Measurements from ENCODE around the gene ARHGAP40.

GRCh38 chr20:38589967-38590675 is 11.5 kb upstream of the ARHGAP40 start:
- TF ChIP-seq CEBPB (tag; IDR thresholded peaks at IDR 0.05) (no peak), HNRNPUL1 (IDR thresholded peaks at IDR 0.05; ENCODE audit: low read length) (no peak), ELK1 (CRISPR knock-in tag; IDR thresholded peaks at IDR 0.05) (no peak), ZNF830 (CRISPR knock-in tag; IDR thresholded peaks at IDR 0.05) (no peak), RAD21 (CRISPR knock-in tag; conservative IDR thresholded peaks at IDR 0.05 in 1 of 2, IDR thresholded peaks at IDR 0.05 in 1 of 2) (no peak), SMAD1 (IDR thresholded peaks at IDR 0.05; ENCODE audit: low read depth, low read length, partially characterized antibody) (no peak), ELF4 (CRISPR knock-in tag; IDR thresholded peaks at IDR 0.05) (no peak), NR2C2 (CRISPR knock-in tag; IDR thresholded peaks at IDR 0.05) (no peak), NR2C2 (tag; IDR thresholded peaks at IDR 0.05) (no peak)

All from K562 (cell line).